Cardiac muscle cell (in vitro differentiated cells and primary cell): ENCODE data around the gene SAP130. TPM values are rescaled to one million over a fixed set of nuclear protein-coding genes. Genes with fewer than 3 reads are reported as not detected.

Experiments
- DNase-seq, 2 donors: peaks; one replicate each; pipeline versions ENCODE4 v3.0.0 to v3.0.0-alpha.2; 2010 to 2017; ENCODE audit warnings: low read depth in 1 of 2, low spot score in 1 of 2
- H3K27ac ChIP-seq: fragments of 200-600 bp; sonication (generic); 2 replicates; pipeline ENCODE4 v1.5.1; 2016
- H3K27me3 ChIP-seq: fragments of 200-600 bp; sonication (generic); 2 replicates; pipeline ENCODE4 v1.6.0; 2016; ENCODE audit warnings: control low read depth
- H3K36me3 ChIP-seq: fragments of 200-600 bp; sonication (generic); 2 replicates; pipeline ENCODE4 v1.5.1; 2016; ENCODE audit warnings: control low read depth
- H3K4me1 ChIP-seq: fragments of 200-600 bp; sonication (generic); 2 replicates; pipeline ENCODE4 v1.8.1; 2017; ENCODE audit warnings: low read depth, mild to moderate bottlenecking, mixed run types
- H3K4me3 ChIP-seq: fragments of 200-600 bp; sonication (generic); 2 replicates; pipeline ENCODE4 v1.5.1; 2016; ENCODE audit warnings: mild to moderate bottlenecking
- H3K9me3 ChIP-seq: fragments of 200-600 bp; sonication (generic); 2 replicates; pipeline ENCODE4 v1.5.1; 2017; ENCODE audit warnings: low read depth, mild to moderate bottlenecking, control low read depth
- CTCF ChIP-seq: IDR thresholded peaks from 2 replicates; pipeline ENCODE4 v1.5.1; 2012; ENCODE audit warnings: low read depth, mild to moderate bottlenecking, low read length
- polyA plus RNA-seq: library from polyadenylated mRNA; unstranded; fragments of >200 nt; fragmentation: Nextera tagmentation; extraction: Ambion mirVana; gene quantifications from 2 replicates; pipeline ENCODE4 v1.2.1, GENCODE V29; 2016
- total RNA-seq: library from RNA; depleted of rRNA; stranded (reverse); fragments of >200 nt; gene quantifications from 2 replicates; pipeline ENCODE4 v1.2.3, GENCODE V29; 2016

SAP130 gene
- total and polyA plus RNA-seq, 2 experiments from 2014 or later: 19.5 to 22.8 TPM

- Histone ChIP-seq H3K27ac (no peak overlapping the region), H3K4me3 (no peak overlapping the region), H3K9me3 (no peaks in the 10 kb centered on the region), H3K4me1 (no peaks in the 10 kb centered on the region), H3K36me3 (no peaks in the 10 kb centered on the region), H3K27me3 (no peaks in the 10 kb centered on the region)
- no peak for DNase-seq
- no peak for TF ChIP-seq CTCF
Observed at GRCh38 chr2:128037649-128038048, 9.8 kb upstream of the SAP130 start.

GRCh38 chr2:128036748-128037607 lies 9.1 kb upstream of the SAP130 start:
- TF ChIP-seq CTCF: no peak
- H3K27ac ChIP-seq: no peak overlapping the region

GRCh38 chr2:128032092-128032491 lies 4.2 kb upstream of the SAP130 start:
- no peak for TF ChIP-seq CTCF
- Histone ChIP-seq H3K4me3 (no peak overlapping the region), H3K27ac (no peak overlapping the region), H3K36me3 (no peaks in the 10 kb centered on the region), H3K4me1 (no peaks in the 10 kb centered on the region), H3K27me3 (peaks cover 5% of the 10 kb centered on the region), H3K9me3 (no peaks in the 10 kb centered on the region)
- DNase-seq: no peak

More at GRCh38 chr2:128036748-128037607, 9.1 kb upstream of the SAP130 start:
- Histone ChIP-seq H3K36me3 (no peaks in the 10 kb centered on the region), H3K9me3 (no peaks in the 10 kb centered on the region), H3K27me3 (no peaks in the 10 kb centered on the region), H3K4me3 (no peak overlapping the region), H3K4me1 (no peaks in the 10 kb centered on the region)
- no peak for DNase-seq

- Histone ChIP-seq H3K9me3 (no peaks in the 10 kb centered on the region), H3K4me3 (peak overlapping the region; percentile 93), H3K36me3 (peaks cover 2% of the 10 kb centered on the region), H3K27ac (peak overlapping the region; percentile 80), H3K4me1 (no peaks in the 10 kb centered on the region), H3K27me3 (peaks cover 5% of the 10 kb centered on the region)
- no peak for DNase-seq
- no peak for TF ChIP-seq CTCF
Observed at GRCh38 chr2:128028668-128029054, 802 bp upstream of the SAP130 start.

GRCh38 chr2:128027278-128027800 lies 520 bp downstream of the SAP130 start:
- H3K27me3 ChIP-seq: peaks cover 5% of the 10 kb centered on the region
- H3K36me3 ChIP-seq: peaks cover 2% of the 10 kb centered on the region
- no peak for TF ChIP-seq CTCF
- no peaks in the 10 kb centered on the region for H3K4me1 ChIP-seq
- DNase-seq: peak; percentile 98 to 100
- H3K4me3 ChIP-seq: peak overlapping the region; percentile 93
- peak overlapping the region; percentile 93 for H3K27ac ChIP-seq
- H3K9me3 ChIP-seq: no peaks in the 10 kb centered on the region
